HepG2 (cell line): ENCODE data around the gene COX4I2. TPM values are rescaled to one million over a fixed set of nuclear protein-coding genes. Genes with fewer than 3 reads are reported as not detected.

ENCODE experiments used
- ATF3 ChIP-seq: sonication (generic); formaldehyde crosslinking; IDR thresholded peaks from 2 replicates; pipeline ENCODE4 v1.4.0; 2020; ENCODE audit warnings: missing genetic modification reagents
- ATF6 ChIP-seq: sonication (generic); formaldehyde crosslinking; conservative IDR thresholded peaks from 2 replicates; pipeline ENCODE4 v1.4.0; 2020; ENCODE audit warnings: missing genetic modification reagents
- CHD2 ChIP-seq: IDR thresholded peaks from 2 replicates; pipeline ENCODE4 v1.6.1; 2011; ENCODE audit warnings: low read depth, low read length, improper control_type of control experiment
- EEA1 ChIP-seq: sonication (generic); formaldehyde crosslinking; IDR thresholded peaks from 2 replicates; pipeline ENCODE4 v1.5.1; 2020; ENCODE audit warnings: mild to moderate bottlenecking, missing genetic modification reagents, borderline replicate concordance
- EED ChIP-seq: sonication (generic); formaldehyde crosslinking; IDR thresholded peaks from 2 replicates; pipeline ENCODE4 v1.5.0; 2020; ENCODE audit warnings: mild to moderate bottlenecking, missing genetic modification reagents
- HNF1A ChIP-seq, 2 experiments: sonication (generic) in 1 of 2; formaldehyde crosslinking in 1 of 2; IDR thresholded peaks; 2 replicates each; pipeline versions ENCODE4 v1.4.0 to v1.6.1; 2016 to 2020; ENCODE audit warnings: borderline replicate concordance in 1 of 2, low read depth in 1 of 2, mild to moderate bottlenecking in 1 of 2, missing genetic modification reagents in 1 of 2
- JUNB ChIP-seq: sonication (generic); formaldehyde crosslinking; IDR thresholded peaks from 2 replicates; pipeline ENCODE4 v1.8.0; 2022; ENCODE audit warnings: missing genetic modification reagents, mild to moderate bottlenecking, borderline replicate concordance
- KLF13 ChIP-seq: sonication (generic); formaldehyde crosslinking; IDR thresholded peaks from 2 replicates; pipeline ENCODE4 v1.4.0; 2020; ENCODE audit warnings: mild to moderate bottlenecking, missing genetic modification reagents
- MAFK ChIP-seq, 2 experiments: IDR thresholded peaks in 1 of 2; conservative IDR thresholded peaks in 1 of 2; 2 replicates each; pipeline ENCODE4 v1.6.1; 2011; ENCODE audit warnings: improper control_type of control experiment in 2 of 2, low read length in 2 of 2
- MIXL1 ChIP-seq: IDR thresholded peaks from 2 replicates; pipeline ENCODE4 v1.6.1; 2016
- NFIC ChIP-seq: IDR thresholded peaks from 2 replicates; pipeline ENCODE4 v1.6.1; 2012; ENCODE audit warnings: mild to moderate bottlenecking, low read length, inconsistent platforms
- PHF5A ChIP-seq: IDR thresholded peaks from one replicate; pipeline ENCODE4 v1.6.1; 2018; ENCODE audit warnings: low read depth, missing genetic modification reagents; ENCODE audit not compliant: unreplicated experiment
- SOX5 ChIP-seq: IDR thresholded peaks from 2 replicates; pipeline ENCODE4 v1.6.1; 2016; ENCODE audit warnings: borderline replicate concordance
- ZBTB1 ChIP-seq: sonication (generic); formaldehyde crosslinking; IDR thresholded peaks from 2 replicates; pipeline ENCODE4 v1.4.0; 2020; ENCODE audit warnings: missing genetic modification reagents, borderline replicate concordance
- ZFP1 ChIP-seq: IDR thresholded peaks from 2 replicates; pipeline ENCODE4 v1.6.1; 2016
- ZFP36L2 ChIP-seq: sonication (generic); formaldehyde crosslinking; IDR thresholded peaks from 2 replicates; pipeline ENCODE4 v1.4.0; 2020; ENCODE audit warnings: missing genetic modification reagents
- ZNF235 ChIP-seq: sonication (generic); formaldehyde crosslinking; IDR thresholded peaks from 2 replicates; pipeline ENCODE4 v1.8.1; 2023; ENCODE audit warnings: mild to moderate bottlenecking, missing genetic modification reagents, borderline replicate concordance
- ZNF362 ChIP-seq: sonication (generic); formaldehyde crosslinking; IDR thresholded peaks from 2 replicates; pipeline ENCODE4 v1.4.0; 2020; ENCODE audit warnings: missing genetic modification reagents, mild to moderate bottlenecking, borderline replicate concordance
- ZNF567 ChIP-seq: sonication (generic); formaldehyde crosslinking; IDR thresholded peaks from 2 replicates; pipeline ENCODE4 v1.8.1; 2023; ENCODE audit warnings: mild to moderate bottlenecking, missing genetic modification reagents, borderline replicate concordance
- ZNF615 ChIP-seq: sonication (generic); formaldehyde crosslinking; IDR thresholded peaks from 2 replicates; pipeline ENCODE4 v1.5.0; 2020; ENCODE audit warnings: mild to moderate bottlenecking, missing genetic modification reagents, borderline replicate concordance
- polyA plus RNA-seq, 8 experiments: library from polyadenylated mRNA; depleted of rRNA in 3 of 8; stranded (reverse) in 7 of 8; unstranded in 1 of 8; fragments of >200 nt; fragmentation: Illumina TruSeq in 4 of 8; extraction: Trizol in 4 of 8; gene quantifications; 2 replicates each; pipeline versions ENCODE4 v1.2.1 to v1.2.3, GENCODE V29; 2011 to 2016; ENCODE audit warnings: low read depth in 4 of 8, missing spikeins in 1 of 8, mixed read lengths in 1 of 8; ENCODE audit not compliant: insufficient read depth in 1 of 8
- total RNA-seq, 5 experiments: library from RNA; depleted of rRNA; stranded (reverse); fragments of >200 nt; fragmentation: Illumina TruSeq; extraction: Trizol; gene quantifications; 2 replicates each; pipeline ENCODE4 v1.2.3, GENCODE V29; 2016; ENCODE audit warnings: low read depth in 1 of 5
- TF ChIP-seq, protein P1 (sequence below): sonication (generic); formaldehyde crosslinking; IDR thresholded peaks from 2 replicates; pipeline ENCODE4 v1.5.1; 2020; ENCODE audit warnings: missing genetic modification reagents, mild to moderate bottlenecking, borderline replicate concordance

Gene COX4I2
- total and polyA plus RNA-seq, 2 of the 13 experiments (the other 11 are each of a cell fraction or from before 2014, with no cell fraction given): 1.1 TPM; not detected in 1

DNA sequence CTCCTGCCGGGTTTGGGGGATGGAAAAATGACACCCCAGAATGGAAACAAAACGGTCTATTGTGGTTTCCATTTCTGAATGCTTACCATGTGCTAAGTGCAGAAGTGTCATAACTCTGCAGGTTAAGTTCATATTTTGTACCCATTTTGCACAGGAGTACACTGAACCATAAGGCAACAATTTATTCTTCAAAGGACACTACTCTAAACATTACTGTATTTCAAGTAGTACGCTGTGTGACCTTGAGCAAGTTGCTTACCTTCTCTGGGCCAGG is 42.4 kb upstream of the COX4I2 start (continued):
- no peak for TF ChIP-seq ZFP1 (CRISPR knock-in tag)
- TF ChIP-seq, protein P1, sequence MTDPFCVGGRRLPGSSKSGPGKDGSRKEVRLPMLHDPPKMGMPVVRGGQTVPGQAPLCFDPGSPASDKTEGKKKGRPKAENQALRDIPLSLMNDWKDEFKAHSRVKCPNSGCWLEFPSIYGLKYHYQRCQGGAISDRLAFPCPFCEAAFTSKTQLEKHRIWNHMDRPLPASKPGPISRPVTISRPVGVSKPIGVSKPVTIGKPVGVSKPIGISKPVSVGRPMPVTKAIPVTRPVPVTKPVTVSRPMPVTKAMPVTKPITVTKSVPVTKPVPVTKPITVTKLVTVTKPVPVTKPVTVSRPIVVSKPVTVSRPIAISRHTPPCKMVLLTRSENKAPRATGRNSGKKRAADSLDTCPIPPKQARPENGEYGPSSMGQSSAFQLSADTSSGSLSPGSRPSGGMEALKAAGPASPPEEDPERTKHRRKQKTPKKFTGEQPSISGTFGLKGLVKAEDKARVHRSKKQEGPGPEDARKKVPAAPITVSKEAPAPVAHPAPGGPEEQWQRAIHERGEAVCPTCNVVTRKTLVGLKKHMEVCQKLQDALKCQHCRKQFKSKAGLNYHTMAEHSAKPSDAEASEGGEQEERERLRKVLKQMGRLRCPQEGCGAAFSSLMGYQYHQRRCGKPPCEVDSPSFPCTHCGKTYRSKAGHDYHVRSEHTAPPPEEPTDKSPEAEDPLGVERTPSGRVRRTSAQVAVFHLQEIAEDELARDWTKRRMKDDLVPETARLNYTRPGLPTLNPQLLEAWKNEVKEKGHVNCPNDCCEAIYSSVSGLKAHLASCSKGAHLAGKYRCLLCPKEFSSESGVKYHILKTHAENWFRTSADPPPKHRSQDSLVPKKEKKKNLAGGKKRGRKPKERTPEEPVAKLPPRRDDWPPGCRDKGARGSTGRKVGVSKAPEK (CRISPR knock-in tag): no peak
- no peak for TF ChIP-seq SOX5 (CRISPR knock-in tag)
- no peak for TF ChIP-seq PHF5A (CRISPR knock-in tag)
- no peak for TF ChIP-seq ZBTB1 (CRISPR knock-in tag)
- TF ChIP-seq KLF13 (CRISPR knock-in tag): no peak
- TF ChIP-seq ATF6 (CRISPR knock-in tag): no peak
- no peak for TF ChIP-seq ZNF567 (CRISPR knock-in tag)
- peak; percentile 55; the same call in 1 of the 2 replicates for TF ChIP-seq ZNF615 (CRISPR knock-in tag)
- TF ChIP-seq NFIC: 0 out of 2 replicates have a peak, but pooled peaks have one; percentile 11
- no peak for TF ChIP-seq ZNF362 (CRISPR knock-in tag)
- no peak for TF ChIP-seq JUNB (CRISPR knock-in tag)
- TF ChIP-seq EEA1: no peak
- no peak for TF ChIP-seq MAFK (conservative IDR thresholded peaks at IDR 0.05 in 1 of 2, IDR thresholded peaks at IDR 0.05 in 1 of 2; ENCODE audit: low read length in 2 of 2)
- no peak for TF ChIP-seq CHD2
- no peak for TF ChIP-seq HNF1A (IDR thresholded peaks at IDR 0.05; ENCODE audit: low read depth)
- TF ChIP-seq HNF1A (CRISPR knock-in tag; IDR thresholded peaks at IDR 0.05; ENCODE audit: borderline replicate concordance): no peak
- TF ChIP-seq ZNF235 (CRISPR knock-in tag): no peak
- no peak for TF ChIP-seq ATF3 (CRISPR knock-in tag)
- no peak for TF ChIP-seq EED (CRISPR knock-in tag)
- TF ChIP-seq ZFP36L2 (CRISPR knock-in tag): no peak
- TF ChIP-seq MIXL1 (CRISPR knock-in tag): no peak
